ENCODE data around the gene SPRR2G. TPM values are rescaled to one million over a fixed set of nuclear protein-coding genes. Genes with fewer than 3 reads are reported as not detected.
"Not testable (repeated sequence)": the region's sequence is repeated elsewhere in the genome, so short reads cannot be mapped to it uniquely, and the experiment has no call there.

Gene SPRR2G
- polyA plus RNA-seq, 1 of the 3 experiments (the other 2 are of a cell fraction) = not detected

DNA sequence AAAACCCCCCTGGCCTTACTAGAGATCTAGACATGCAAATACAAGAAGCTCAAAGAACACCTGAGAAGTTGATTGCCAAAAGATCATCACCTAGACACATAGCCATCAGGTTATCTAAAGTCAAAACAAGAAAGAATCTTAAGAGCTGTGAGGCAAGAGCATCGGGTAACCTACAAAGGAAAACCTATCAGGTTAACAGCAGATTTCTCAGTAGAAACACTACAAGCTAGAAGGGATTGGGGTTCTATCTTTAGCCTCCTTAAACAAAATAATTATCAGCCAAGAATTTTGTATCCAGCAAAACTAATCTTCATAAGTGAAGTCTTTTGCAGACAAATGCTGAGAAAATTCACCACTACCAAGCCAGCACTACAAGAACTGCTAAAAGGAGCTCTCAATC lies 25.2 kb downstream of the SPRR2G start:
- CTCF ChIA-PET = interaction anchor here (1.4 kb wide), 1 partner anchor 26 kb away, joined by 3 read pairs; no protein-coding TSS in a partner anchor
- POLR2A ChIA-PET = no interaction called here
- H3K27ac ChIP-seq (ENCODE audit: low read depth in 2 of 2, low read length in 1 of 2) = no peak overlapping the region

DNA sequence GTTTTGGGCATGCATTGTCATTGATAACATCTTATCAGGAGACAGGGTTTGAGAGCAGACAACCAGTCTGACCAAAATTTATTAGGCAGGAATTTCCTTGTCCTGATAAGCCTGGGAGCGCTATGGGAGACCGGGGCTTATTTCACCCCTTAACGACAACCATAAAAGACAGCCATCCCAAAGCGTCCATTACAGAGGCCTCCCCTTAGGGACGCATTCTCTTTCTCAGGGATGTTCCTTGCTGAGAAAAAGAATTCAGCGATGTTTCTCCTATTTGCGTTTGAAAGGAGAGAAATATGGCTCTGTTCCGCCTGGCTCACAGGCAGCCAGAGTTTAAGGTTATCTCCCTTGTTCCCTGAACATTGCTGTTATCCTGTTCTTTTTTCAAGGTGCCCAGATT lies 26.9 kb downstream of the SPRR2G start:
- H3K79me2 ChIP-seq (ENCODE audit: insufficient read depth); H3K36me3 ChIP-seq (replicated peaks in 1 of 2; ENCODE audit: control insufficient read depth in 1 of 2, insufficient read depth in 2 of 2, low read length in 1 of 2); H3K27ac ChIP-seq (ENCODE audit: low read depth in 2 of 2, low read length in 1 of 2); H3K27me3 ChIP-seq (ENCODE audit: insufficient read depth); H4K20me1 ChIP-seq (ENCODE audit: insufficient read depth); POLR2A ChIA-PET; H3K9me3 ChIP-seq; DNase-seq; CTCF ChIA-PET; H2AFZ ChIP-seq (ENCODE audit: low read depth); H3K9me2 ChIP-seq; H3F3A ChIP-seq (replicated peaks; ENCODE audit: insufficient read depth); H3K4me2 ChIP-seq; H3K9ac ChIP-seq; H3K4me3 ChIP-seq (ENCODE audit: low read depth in 2 of 2, low read length in 1 of 2); H3K4me1 ChIP-seq (ENCODE audit: control insufficient read depth in 1 of 2, insufficient read depth in 2 of 2, low read depth in 1 of 2, low read length in 1 of 2): not testable (repeated sequence)
- WGBS (ENCODE audit: low lambda C conversion rate) = 10% methylated on average over 8 of the region's 8 CpGs

More for the DNA sequence above, 25.2 kb downstream of the SPRR2G start:
- no peaks in the 10 kb centered on the region for H3K36me3 ChIP-seq (replicated peaks in 1 of 2; ENCODE audit: control insufficient read depth in 1 of 2, insufficient read depth in 2 of 2, low read length in 1 of 2)
- no peak overlapping the region for H3K4me2 ChIP-seq
- no peaks in the 10 kb centered on the region for H3K9me3 ChIP-seq
- no peak overlapping the region for H3K4me3 ChIP-seq (ENCODE audit: low read depth in 2 of 2, low read length in 1 of 2)
- no peaks in the 10 kb centered on the region for H3F3A ChIP-seq (replicated peaks; ENCODE audit: insufficient read depth)
- H3K9me2 ChIP-seq = 0 out of 2 replicates have a peak, but pooled peaks cover 2% of the 10 kb centered on the region
- no peaks in the 10 kb centered on the region for H3K79me2 ChIP-seq (ENCODE audit: insufficient read depth)
- H3K9ac ChIP-seq = no peak overlapping the region
- no peak for DNase-seq
- H3K27me3 ChIP-seq (ENCODE audit: insufficient read depth) = no peaks in the 10 kb centered on the region
- H2AFZ ChIP-seq (ENCODE audit: low read depth) = no peak overlapping the region
- WGBS (ENCODE audit: low lambda C conversion rate) = 0% methylated on average over 1 of the region's 1 CpG
- TF ChIP-seq, protein P1, sequence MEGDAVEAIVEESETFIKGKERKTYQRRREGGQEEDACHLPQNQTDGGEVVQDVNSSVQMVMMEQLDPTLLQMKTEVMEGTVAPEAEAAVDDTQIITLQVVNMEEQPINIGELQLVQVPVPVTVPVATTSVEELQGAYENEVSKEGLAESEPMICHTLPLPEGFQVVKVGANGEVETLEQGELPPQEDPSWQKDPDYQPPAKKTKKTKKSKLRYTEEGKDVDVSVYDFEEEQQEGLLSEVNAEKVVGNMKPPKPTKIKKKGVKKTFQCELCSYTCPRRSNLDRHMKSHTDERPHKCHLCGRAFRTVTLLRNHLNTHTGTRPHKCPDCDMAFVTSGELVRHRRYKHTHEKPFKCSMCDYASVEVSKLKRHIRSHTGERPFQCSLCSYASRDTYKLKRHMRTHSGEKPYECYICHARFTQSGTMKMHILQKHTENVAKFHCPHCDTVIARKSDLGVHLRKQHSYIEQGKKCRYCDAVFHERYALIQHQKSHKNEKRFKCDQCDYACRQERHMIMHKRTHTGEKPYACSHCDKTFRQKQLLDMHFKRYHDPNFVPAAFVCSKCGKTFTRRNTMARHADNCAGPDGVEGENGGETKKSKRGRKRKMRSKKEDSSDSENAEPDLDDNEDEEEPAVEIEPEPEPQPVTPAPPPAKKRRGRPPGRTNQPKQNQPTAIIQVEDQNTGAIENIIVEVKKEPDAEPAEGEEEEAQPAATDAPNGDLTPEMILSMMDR (IDR thresholded peaks at IDR 0.05) = no peak
- TF ChIP-seq TAF1 (IDR thresholded peaks at IDR 0.05; ENCODE audit: borderline replicate concordance, low read depth, low read length) = no peak
- TF ChIP-seq, protein P2, sequence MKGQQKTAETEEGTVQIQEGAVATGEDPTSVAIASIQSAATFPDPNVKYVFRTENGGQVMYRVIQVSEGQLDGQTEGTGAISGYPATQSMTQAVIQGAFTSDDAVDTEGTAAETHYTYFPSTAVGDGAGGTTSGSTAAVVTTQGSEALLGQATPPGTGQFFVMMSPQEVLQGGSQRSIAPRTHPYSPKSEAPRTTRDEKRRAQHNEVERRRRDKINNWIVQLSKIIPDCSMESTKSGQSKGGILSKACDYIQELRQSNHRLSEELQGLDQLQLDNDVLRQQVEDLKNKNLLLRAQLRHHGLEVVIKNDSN (IDR thresholded peaks at IDR 0.05; ENCODE audit: borderline replicate concordance, low read depth) = no peak
- H4K20me1 ChIP-seq (ENCODE audit: insufficient read depth) = no peaks in the 10 kb centered on the region
- H3K4me1 ChIP-seq (ENCODE audit: control insufficient read depth in 1 of 2, insufficient read depth in 2 of 2, low read depth in 1 of 2, low read length in 1 of 2) = no peaks in the 10 kb centered on the region

DNA sequence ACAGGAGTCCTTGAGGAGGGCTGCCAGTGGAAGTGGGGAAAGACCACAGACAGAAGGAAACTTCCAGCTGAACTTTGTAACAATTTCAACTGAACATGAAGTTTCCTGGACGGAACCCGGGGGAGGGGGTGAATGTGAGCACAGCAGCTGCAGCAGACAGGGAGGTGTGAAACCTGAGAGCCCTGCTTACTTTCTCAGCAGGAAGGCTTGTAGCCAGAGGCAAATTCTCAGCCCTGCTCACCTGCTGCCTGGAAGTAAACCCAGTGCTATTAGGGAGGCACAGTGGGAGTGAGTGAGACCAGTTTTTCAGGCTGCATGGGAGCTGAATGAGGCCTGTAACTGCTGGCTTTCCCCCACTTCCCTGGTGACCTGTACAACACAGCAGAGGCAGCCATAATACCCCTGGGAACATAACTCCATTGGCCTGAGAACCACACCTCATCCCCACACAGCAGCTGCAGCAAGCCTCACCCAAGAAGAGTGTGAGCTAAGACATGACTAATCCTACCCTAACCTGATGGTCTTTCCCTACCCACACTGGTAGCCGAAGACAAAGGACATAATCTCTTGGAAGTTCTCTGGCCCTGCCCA lies 27.8 kb downstream of the SPRR2G start:
- H4K20me1 ChIP-seq (ENCODE audit: insufficient read depth) = no peaks in the 10 kb centered on the region
- CTCF ChIA-PET = no interaction called here
- no peaks in the 10 kb centered on the region for H3K9me2 ChIP-seq
- H2AFZ ChIP-seq (ENCODE audit: low read depth) = no peak overlapping the region
- H3K9ac ChIP-seq = no peak overlapping the region
- no peak overlapping the region for H3K4me2 ChIP-seq
- H3K4me1 ChIP-seq (ENCODE audit: control insufficient read depth in 1 of 2, insufficient read depth in 2 of 2, low read depth in 1 of 2, low read length in 1 of 2) = no peaks in the 10 kb centered on the region
- H3F3A ChIP-seq (replicated peaks; ENCODE audit: insufficient read depth) = no peaks in the 10 kb centered on the region
- no peaks in the 10 kb centered on the region for H3K9me3 ChIP-seq
- POLR2A ChIA-PET = no interaction called here
- H3K79me2 ChIP-seq (ENCODE audit: insufficient read depth) = no peaks in the 10 kb centered on the region
- no peak for DNase-seq
- no peaks in the 10 kb centered on the region for H3K27me3 ChIP-seq (ENCODE audit: insufficient read depth)
- H3K4me3 ChIP-seq (ENCODE audit: low read depth in 2 of 2, low read length in 1 of 2) = no peak overlapping the region
- 0% methylated on average over 3 of the region's 3 CpGs for WGBS (ENCODE audit: low lambda C conversion rate)
- H3K27ac ChIP-seq (ENCODE audit: low read depth in 2 of 2, low read length in 1 of 2) = no peak overlapping the region
- no peaks in the 10 kb centered on the region for H3K36me3 ChIP-seq (replicated peaks in 1 of 2; ENCODE audit: control insufficient read depth in 1 of 2, insufficient read depth in 2 of 2, low read length in 1 of 2)
- TF ChIP-seq RFX5 (IDR thresholded peaks at IDR 0.05; ENCODE audit: low read length) = no peak
- TF ChIP-seq POLR2AphosphoS5 (IDR thresholded peaks at IDR 0.05; ENCODE audit: low read depth, low read length) = no peak
- TF ChIP-seq ELF1 (IDR thresholded peaks at IDR 0.05) = no peak
- TF ChIP-seq TEAD4 (IDR thresholded peaks at IDR 0.05; ENCODE audit: borderline replicate concordance, insufficient read depth) = no peak
- TF ChIP-seq, protein P3, sequence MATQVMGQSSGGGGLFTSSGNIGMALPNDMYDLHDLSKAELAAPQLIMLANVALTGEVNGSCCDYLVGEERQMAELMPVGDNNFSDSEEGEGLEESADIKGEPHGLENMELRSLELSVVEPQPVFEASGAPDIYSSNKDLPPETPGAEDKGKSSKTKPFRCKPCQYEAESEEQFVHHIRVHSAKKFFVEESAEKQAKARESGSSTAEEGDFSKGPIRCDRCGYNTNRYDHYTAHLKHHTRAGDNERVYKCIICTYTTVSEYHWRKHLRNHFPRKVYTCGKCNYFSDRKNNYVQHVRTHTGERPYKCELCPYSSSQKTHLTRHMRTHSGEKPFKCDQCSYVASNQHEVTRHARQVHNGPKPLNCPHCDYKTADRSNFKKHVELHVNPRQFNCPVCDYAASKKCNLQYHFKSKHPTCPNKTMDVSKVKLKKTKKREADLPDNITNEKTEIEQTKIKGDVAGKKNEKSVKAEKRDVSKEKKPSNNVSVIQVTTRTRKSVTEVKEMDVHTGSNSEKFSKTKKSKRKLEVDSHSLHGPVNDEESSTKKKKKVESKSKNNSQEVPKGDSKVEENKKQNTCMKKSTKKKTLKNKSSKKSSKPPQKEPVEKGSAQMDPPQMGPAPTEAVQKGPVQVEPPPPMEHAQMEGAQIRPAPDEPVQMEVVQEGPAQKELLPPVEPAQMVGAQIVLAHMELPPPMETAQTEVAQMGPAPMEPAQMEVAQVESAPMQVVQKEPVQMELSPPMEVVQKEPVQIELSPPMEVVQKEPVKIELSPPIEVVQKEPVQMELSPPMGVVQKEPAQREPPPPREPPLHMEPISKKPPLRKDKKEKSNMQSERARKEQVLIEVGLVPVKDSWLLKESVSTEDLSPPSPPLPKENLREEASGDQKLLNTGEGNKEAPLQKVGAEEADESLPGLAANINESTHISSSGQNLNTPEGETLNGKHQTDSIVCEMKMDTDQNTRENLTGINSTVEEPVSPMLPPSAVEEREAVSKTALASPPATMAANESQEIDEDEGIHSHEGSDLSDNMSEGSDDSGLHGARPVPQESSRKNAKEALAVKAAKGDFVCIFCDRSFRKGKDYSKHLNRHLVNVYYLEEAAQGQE (IDR thresholded peaks at IDR 0.05; ENCODE audit: low read depth, low read length) = no peak
- TF ChIP-seq, protein P4, sequence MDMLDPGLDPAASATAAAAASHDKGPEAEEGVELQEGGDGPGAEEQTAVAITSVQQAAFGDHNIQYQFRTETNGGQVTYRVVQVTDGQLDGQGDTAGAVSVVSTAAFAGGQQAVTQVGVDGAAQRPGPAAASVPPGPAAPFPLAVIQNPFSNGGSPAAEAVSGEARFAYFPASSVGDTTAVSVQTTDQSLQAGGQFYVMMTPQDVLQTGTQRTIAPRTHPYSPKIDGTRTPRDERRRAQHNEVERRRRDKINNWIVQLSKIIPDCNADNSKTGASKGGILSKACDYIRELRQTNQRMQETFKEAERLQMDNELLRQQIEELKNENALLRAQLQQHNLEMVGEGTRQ (IDR thresholded peaks at IDR 0.05; ENCODE audit: borderline replicate concordance, low read depth, low read length) = no peak
- TF ChIP-seq SMC3 (IDR thresholded peaks at IDR 0.05; ENCODE audit: low read depth, low read length) = no peak
- TF ChIP-seq YY1 (IDR thresholded peaks at IDR 0.05; ENCODE audit: low read depth) = no peak
- no peak for TF ChIP-seq RAD21 (IDR thresholded peaks at IDR 0.05; ENCODE audit: low read length)
- TF ChIP-seq, protein P5, sequence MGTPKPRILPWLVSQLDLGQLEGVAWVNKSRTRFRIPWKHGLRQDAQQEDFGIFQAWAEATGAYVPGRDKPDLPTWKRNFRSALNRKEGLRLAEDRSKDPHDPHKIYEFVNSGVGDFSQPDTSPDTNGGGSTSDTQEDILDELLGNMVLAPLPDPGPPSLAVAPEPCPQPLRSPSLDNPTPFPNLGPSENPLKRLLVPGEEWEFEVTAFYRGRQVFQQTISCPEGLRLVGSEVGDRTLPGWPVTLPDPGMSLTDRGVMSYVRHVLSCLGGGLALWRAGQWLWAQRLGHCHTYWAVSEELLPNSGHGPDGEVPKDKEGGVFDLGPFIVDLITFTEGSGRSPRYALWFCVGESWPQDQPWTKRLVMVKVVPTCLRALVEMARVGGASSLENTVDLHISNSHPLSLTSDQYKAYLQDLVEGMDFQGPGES (IDR thresholded peaks at IDR 0.05; ENCODE audit: low read depth, low read length) = no peak
